GM23338 (cell line): ENCODE data around the gene CTDP1. TPM values are rescaled to one million over a fixed set of nuclear protein-coding genes. Genes with fewer than 3 reads are reported as not detected.

Experiments
- ATAC-seq: fragments of 200-7000 bp; cut with Tn5 transposase; 3 replicates; pipeline ENCODE4 v1.9.1; 2020
- DNase-seq: peaks from one replicate; pipeline ENCODE4 v3.0.0-alpha.2; 2015; ENCODE audit warnings: low spot score
- H2AFZ ChIP-seq: fragments of 200-600 bp; sonication (generic); 2 replicates; pipeline ENCODE4 v1.8.0; 2016; ENCODE audit warnings: antibody characterized with exemption, mild to moderate bottlenecking, moderate library complexity
- H3F3A ChIP-seq: fragments of 200-600 bp; sonication (generic); replicated peaks from 2 replicates; pipeline ENCODE4 v1.8.0; 2017; ENCODE audit warnings: antibody characterized with exemption, mixed run types, low read depth
- H3K27ac ChIP-seq: fragments of 200-600 bp; sonication (generic); 2 replicates; pipeline ENCODE4 v1.6.1; 2016; ENCODE audit warnings: low read depth
- H3K27me3 ChIP-seq: fragments of 200-600 bp; sonication (generic); 2 replicates; pipeline ENCODE4 v1.8.0; 2016; ENCODE audit warnings: mild to moderate bottlenecking, mixed run types, moderate library complexity; ENCODE audit not compliant: insufficient read depth
- H3K36me3 ChIP-seq: fragments of 200-600 bp; sonication (generic); 2 replicates; pipeline ENCODE4 v1.8.0; 2016; ENCODE audit warnings: mild to moderate bottlenecking; ENCODE audit not compliant: insufficient read depth
- H3K4me1 ChIP-seq: fragments of 200-600 bp; sonication (generic); 2 replicates; pipeline ENCODE4 v1.8.0; 2016; ENCODE audit warnings: mild to moderate bottlenecking, moderate library complexity; ENCODE audit not compliant: insufficient read depth
- H3K4me2 ChIP-seq: fragments of 200-600 bp; sonication (generic); 2 replicates; pipeline ENCODE4 v1.7.1; 2017; ENCODE audit warnings: mixed run types
- H3K4me3 ChIP-seq: fragments of 200-600 bp; sonication (generic); 2 replicates; pipeline ENCODE4 v1.6.1; 2016; ENCODE audit warnings: mixed run types
- H3K79me2 ChIP-seq: fragments of 200-600 bp; sonication (generic); replicated peaks from 2 replicates; pipeline ENCODE4 v1.8.0; 2017; ENCODE audit warnings: mild to moderate bottlenecking; ENCODE audit not compliant: insufficient read depth
- H3K9me2 ChIP-seq: fragments of 200-600 bp; sonication (generic); 2 replicates; pipeline ENCODE4 v1.8.0; 2017; ENCODE audit not compliant: insufficient read depth
- H4K20me1 ChIP-seq: fragments of 200-600 bp; sonication (generic); replicated peaks from 2 replicates; pipeline ENCODE4 v1.8.0; 2017; ENCODE audit warnings: mild to moderate bottlenecking; ENCODE audit not compliant: insufficient read depth
- H3K27ac Mint-ChIP-seq: 2 replicates; pipeline ENCODE4 v1.8.0; 2020; ENCODE audit warnings: inconsistent platforms, mild to moderate bottlenecking, moderate library complexity, mixed read lengths
- H3K27me3 Mint-ChIP-seq: 3 replicates; pipeline ENCODE4 v1.8.0; 2022; ENCODE audit warnings: low read depth, mild to moderate bottlenecking, moderate library complexity, mixed read lengths, inconsistent platforms; ENCODE audit not compliant: insufficient read depth, poor library complexity
- H3K36me3 Mint-ChIP-seq: 3 replicates; pipeline ENCODE4 v1.8.0; 2021; ENCODE audit warnings: low read depth, mild to moderate bottlenecking, inconsistent platforms, moderate library complexity, mixed read lengths
- H3K4me1 Mint-ChIP-seq: 3 replicates; pipeline ENCODE4 v1.8.0; 2020; ENCODE audit warnings: mild to moderate bottlenecking, inconsistent platforms, mixed read lengths
- H3K4me3 Mint-ChIP-seq: 3 replicates; pipeline ENCODE4 v1.8.0; 2021; ENCODE audit warnings: moderate library complexity, mild to moderate bottlenecking, inconsistent platforms, mixed read lengths
- H3K9me3 Mint-ChIP-seq: 3 replicates; pipeline ENCODE4 v1.8.0; 2020; ENCODE audit warnings: moderate library complexity, mild to moderate bottlenecking, inconsistent platforms, mixed read lengths
- EZH2 ChIP-seq: fragments of 200-600 bp; sonication (generic); IDR thresholded peaks from one replicate; pipeline ENCODE4 v1.8.0; 2017; ENCODE audit warnings: antibody characterized with exemption, mild to moderate bottlenecking, low read depth; ENCODE audit not compliant: unreplicated experiment
- EZH2phosphoT487 ChIP-seq: fragments of 200-600 bp; sonication (generic); IDR thresholded peaks from one replicate; pipeline ENCODE4 v1.8.1; 2018; ENCODE audit warnings: antibody characterized with exemption; ENCODE audit not compliant: unreplicated experiment
- NANOG ChIP-seq: IDR thresholded peaks from 2 replicates; pipeline ENCODE4 v1.6.1; 2016; ENCODE audit warnings: antibody characterized with exemption, borderline replicate concordance
- POLR2AphosphoS5 ChIP-seq: IDR thresholded peaks from 2 replicates; pipeline ENCODE4 v1.6.1; 2016; ENCODE audit warnings: antibody characterized with exemption, low read depth
- STAT1 ChIP-seq: IDR thresholded peaks from one replicate; pipeline ENCODE4 v1.6.1; 2016; ENCODE audit warnings: antibody characterized with exemption; ENCODE audit not compliant: unreplicated experiment
- ZNF114 ChIP-seq: fragments of 250-450 bp; sonication (Bioruptor Pico); IDR thresholded peaks from 2 replicates; pipeline ENCODE4 v1.5.0; 2020; ENCODE audit warnings: mild to moderate bottlenecking, moderate library complexity
- ZNF462 ChIP-seq: fragments of 250-450 bp; sonication (Bioruptor Pico); IDR thresholded peaks from 2 replicates; pipeline ENCODE4 v1.5.0; 2020; ENCODE audit warnings: mild to moderate bottlenecking, moderate library complexity
- polyA plus RNA-seq: library from polyadenylated mRNA; unstranded; fragments of >200 nt; fragmentation: Nextera tagmentation; extraction: Ambion mirVana; gene quantifications from 2 replicates; pipeline ENCODE4 v1.2.1, GENCODE V29; 2016
- total RNA-seq: library from RNA; depleted of rRNA; stranded (reverse); fragments of >200 nt; shearing (Covaris generic); gene quantifications from 2 replicates; pipeline ENCODE4 v1.2.3, GENCODE V29; 2014
- TF ChIP-seq, protein P1 (sequence below), 2 experiments: fragments of 200-600 bp in 1 of 2; sonication (generic) in 1 of 2; conservative IDR thresholded peaks; 2 replicates each; pipeline versions ENCODE4 v1.5.1 to v1.6.1; 2016 to 2017; ENCODE audit warnings: antibody characterized with exemption in 2 of 2, low read depth in 2 of 2, mild to moderate bottlenecking in 2 of 2, moderate library complexity in 1 of 2

Gene CTDP1
- total and polyA plus RNA-seq, 2 experiments from 2014 or later, result 9.4 to 51.6 TPM

DNA sequence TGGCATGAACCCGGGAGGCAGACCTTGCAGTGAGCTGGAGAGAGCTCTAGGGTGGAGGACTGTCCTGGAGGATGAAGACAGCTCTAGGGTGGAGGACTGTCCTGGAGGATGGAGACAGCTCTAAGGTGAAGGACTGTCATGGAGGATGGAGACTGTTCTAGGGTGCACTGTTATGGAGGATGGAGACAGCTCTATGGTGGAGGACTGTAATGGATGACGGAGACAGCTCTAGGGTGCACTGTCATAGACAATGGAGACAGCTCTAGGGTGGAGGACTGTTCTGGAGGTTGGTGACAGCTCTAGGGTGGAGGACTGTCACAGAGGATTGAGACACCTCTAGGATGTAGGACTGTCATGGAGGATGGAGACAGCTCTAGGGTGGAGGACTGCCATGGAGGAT lies 97.1 kb downstream of the CTDP1 start:
- no peaks in the 10 kb centered on the region for H3F3A ChIP-seq
- Mint-ChIP-seq H3K4me3 (no peak overlapping the region), H3K4me1 (no peaks in the 10 kb centered on the region), H3K27me3 (peaks cover 18% of the 10 kb centered on the region), H3K9me3 (no peaks in the 10 kb centered on the region; the same call in 2 of the 3 replicates), H3K36me3 (no peaks in the 10 kb centered on the region; the same call in 2 of the 3 replicates), H3K27ac (no peak overlapping the region)
- H3K36me3 ChIP-seq, result no peaks in the 10 kb centered on the region
- no peak overlapping the region for H3K4me2 ChIP-seq
- ATAC-seq (no peak), DNase-seq (no peak)
- no peak overlapping the region for H3K4me3 ChIP-seq
- H3K27me3 ChIP-seq, result no peaks in the 10 kb centered on the region
- TF ChIP-seq POLR2AphosphoS5 (no peak), ZNF114 (CRISPR knock-in tag) (no peak), EZH2 (no peak), ZNF462 (CRISPR knock-in tag) (no peak), NANOG (no peak), STAT1 (no peak)
- H3K9me2 ChIP-seq, result no peaks in the 10 kb centered on the region
- H3K4me1 ChIP-seq, result no peaks in the 10 kb centered on the region
- H3K27ac ChIP-seq, result no peak overlapping the region
- H3K79me2 ChIP-seq, result no peaks in the 10 kb centered on the region
- no peaks in the 10 kb centered on the region for H4K20me1 ChIP-seq
- no peak overlapping the region for H2AFZ ChIP-seq

- Histone ChIP-seq H3K9me2 (no peaks in the 10 kb centered on the region), H3K36me3 (no peaks in the 10 kb centered on the region), H3K27me3 (no peaks in the 10 kb centered on the region), H3K4me3 (no peak overlapping the region), H2AFZ (no peak overlapping the region), H3K79me2 (no peaks in the 10 kb centered on the region), H3K27ac (no peak overlapping the region), H3F3A (no peaks in the 10 kb centered on the region), H3K4me2 (no peak overlapping the region), H3K4me1 (no peaks in the 10 kb centered on the region), H4K20me1 (no peaks in the 10 kb centered on the region)
- peak; percentile 27 for ATAC-seq
- Mint-ChIP-seq H3K27me3 (peaks cover 16% of the 10 kb centered on the region), H3K4me3 (no peak overlapping the region), H3K4me1 (no peaks in the 10 kb centered on the region), H3K27ac (no peak overlapping the region), H3K9me3 (no peaks in the 10 kb centered on the region; the same call in 2 of the 3 replicates), H3K36me3 (no peaks in the 10 kb centered on the region; the same call in 2 of the 3 replicates)
- no peak for DNase-seq
- TF ChIP-seq EZH2phosphoT487 (no peak), NANOG (no peak), EZH2 (no peak), POLR2AphosphoS5 (no peak), STAT1 (no peak)
- TF ChIP-seq, protein P1, sequence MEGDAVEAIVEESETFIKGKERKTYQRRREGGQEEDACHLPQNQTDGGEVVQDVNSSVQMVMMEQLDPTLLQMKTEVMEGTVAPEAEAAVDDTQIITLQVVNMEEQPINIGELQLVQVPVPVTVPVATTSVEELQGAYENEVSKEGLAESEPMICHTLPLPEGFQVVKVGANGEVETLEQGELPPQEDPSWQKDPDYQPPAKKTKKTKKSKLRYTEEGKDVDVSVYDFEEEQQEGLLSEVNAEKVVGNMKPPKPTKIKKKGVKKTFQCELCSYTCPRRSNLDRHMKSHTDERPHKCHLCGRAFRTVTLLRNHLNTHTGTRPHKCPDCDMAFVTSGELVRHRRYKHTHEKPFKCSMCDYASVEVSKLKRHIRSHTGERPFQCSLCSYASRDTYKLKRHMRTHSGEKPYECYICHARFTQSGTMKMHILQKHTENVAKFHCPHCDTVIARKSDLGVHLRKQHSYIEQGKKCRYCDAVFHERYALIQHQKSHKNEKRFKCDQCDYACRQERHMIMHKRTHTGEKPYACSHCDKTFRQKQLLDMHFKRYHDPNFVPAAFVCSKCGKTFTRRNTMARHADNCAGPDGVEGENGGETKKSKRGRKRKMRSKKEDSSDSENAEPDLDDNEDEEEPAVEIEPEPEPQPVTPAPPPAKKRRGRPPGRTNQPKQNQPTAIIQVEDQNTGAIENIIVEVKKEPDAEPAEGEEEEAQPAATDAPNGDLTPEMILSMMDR (conservative IDR thresholded peaks at IDR 0.05; ENCODE audit: low read depth in 2 of 2), result no peak
Measured at GRCh38 chr18:79778291-79778791, 98.7 kb downstream of the CTDP1 start.
